CD4-positive, alpha-beta memory T cell (primary cell): ENCODE measurements around the gene OR1I1. TPM values are rescaled to one million over a fixed set of nuclear protein-coding genes. Genes with fewer than 3 reads are reported as not detected.
"Not testable (repeated sequence)": the region's sequence is repeated elsewhere in the genome, so short reads cannot be mapped to it uniquely, and the experiment has no call there.

ENCODE experiments used
- CTCF ChIA-PET: fragments of 350-600 bp; sonication (Branson Sonifier 250); formaldehyde crosslinking; loops from one replicate; lab custom pipeline; 2021; ENCODE audit warnings: inconsistent platforms; ENCODE audit not compliant: partially characterized antibody; lab: Charles Lee
- POLR2A ChIA-PET: fragments of 350-600 bp; sonication (Branson Sonifier 250); formaldehyde crosslinking; loops from one replicate; lab custom pipeline; 2021; ENCODE audit not compliant: partially characterized antibody; lab: Charles Lee
- DNase-seq, 5 donors: peaks; one replicate each; pipeline versions ENCODE4 v3.0.0 to v3.0.0-alpha.2; 2020 to 2022; ENCODE audit warnings: mixed read lengths in 1 of 5
- H3K27ac ChIP-seq: one replicate; pipeline ENCODE4 v1.7.0; 2013; ENCODE audit warnings: low read depth, low read length
- H3K27me3 ChIP-seq: 2 replicates; pipeline ENCODE4 v1.7.0; 2013; ENCODE audit warnings: mild to moderate bottlenecking, low read length, moderate library complexity; ENCODE audit not compliant: insufficient read depth
- H3K36me3 ChIP-seq: 2 replicates; pipeline ENCODE4 v1.7.0; 2013; ENCODE audit warnings: mild to moderate bottlenecking, low read length, moderate library complexity; ENCODE audit not compliant: insufficient read depth
- H3K4me1 ChIP-seq: 2 replicates; pipeline ENCODE4 v1.7.0; 2013; ENCODE audit warnings: mild to moderate bottlenecking, low read length, moderate library complexity; ENCODE audit not compliant: insufficient read depth
- H3K4me3 ChIP-seq, 2 donors: one replicate each; pipeline ENCODE4 v1.7.0; 2013; ENCODE audit warnings: low read length in 2 of 2, mild to moderate bottlenecking in 1 of 2
- H3K9me3 ChIP-seq, 2 donors: one replicate each; pipeline ENCODE4 v1.7.0; 2013; ENCODE audit warnings: low read length in 2 of 2, control low read depth in 1 of 2; ENCODE audit not compliant: control insufficient read depth in 1 of 2
- H3K27ac Mint-ChIP-seq, 7 donors: one replicate each; pipeline ENCODE4 v1.8.0; 2020 to 2021; ENCODE audit warnings: mixed read lengths in 7 of 7, mild to moderate bottlenecking in 6 of 7, inconsistent platforms in 3 of 7, moderate library complexity in 3 of 7
- H3K27me3 Mint-ChIP-seq, 2 donors: one replicate each; pipeline ENCODE4 v1.8.0; 2020 to 2021; ENCODE audit warnings: mixed read lengths in 2 of 2
- H3K36me3 Mint-ChIP-seq, 2 donors: one replicate each; pipeline ENCODE4 v1.8.0; 2020 to 2021; ENCODE audit warnings: mixed read lengths in 2 of 2, inconsistent platforms in 1 of 2, mild to moderate bottlenecking in 1 of 2
- H3K4me1 Mint-ChIP-seq, 4 donors: one replicate each; pipeline ENCODE4 v1.8.0; 2020 to 2021; ENCODE audit warnings: mixed read lengths in 4 of 4, mild to moderate bottlenecking in 1 of 4
- H3K4me3 Mint-ChIP-seq, 8 donors: one replicate each; pipeline ENCODE4 v1.8.0; 2020 to 2021; ENCODE audit warnings: mixed read lengths in 8 of 8, mild to moderate bottlenecking in 7 of 8, moderate library complexity in 6 of 8, inconsistent platforms in 3 of 8
- H3K9me3 Mint-ChIP-seq, 8 donors: one replicate each; pipeline ENCODE4 v1.8.0; 2020 to 2021; ENCODE audit warnings: mixed read lengths in 8 of 8, mild to moderate bottlenecking in 5 of 8, inconsistent platforms in 3 of 8, moderate library complexity in 1 of 8
- intact Hi-C: fragments of 100-400 bp; cut with micrococcal nuclease; formaldehyde crosslinking; loops from one replicate; pipeline ENCODE4 v1.15.1; 2023
- polyA plus RNA-seq, 2 donors: library from polyadenylated mRNA; unstranded; fragments of 300-500 nt; fragmentation: Illumina TruSeq; gene quantifications; one replicate each; pipeline ENCODE4 v1.2.3, GENCODE V29; 2021
- total RNA-seq, 2 experiments: library from RNA; stranded (reverse); gene quantifications; one replicate each; pipeline ENCODE4 v1.2.3, GENCODE V29; 2021

The OR1I1 gene
- total and polyA plus RNA-seq, 4 experiments from 2014 or later: not detected

GRCh38 chr19:15074371-15074770 lies 7.6 kb upstream of the OR1I1 start:
- Mint-ChIP-seq H3K4me1 (no peaks in the 10 kb centered on the region), H3K27me3 (peaks cover 4 to 17% of the 10 kb centered on the region in 2 donors), H3K4me3 (no peak overlapping the region), H3K9me3 (no peaks in the 10 kb centered on the region), H3K27ac (no peak overlapping the region), H3K36me3 (peaks cover 0 to 3% of the 10 kb centered on the region in 2 donors)
- no peaks in the 10 kb centered on the region for H3K9me3 ChIP-seq
- ChIA-PET POLR2A (no interaction called here), CTCF (interaction anchor here (0.9 kb wide), 1 partner anchor 17 kb away, joined by 3 read pairs; no protein-coding TSS in a partner anchor)
- no peaks in the 10 kb centered on the region for H3K36me3 ChIP-seq
- no peak for DNase-seq
- no peak overlapping the region for H3K27ac ChIP-seq
- H3K4me1 ChIP-seq: no peaks in the 10 kb centered on the region
- intact Hi-C loops: no loop called here
- no peaks in the 10 kb centered on the region for H3K27me3 ChIP-seq
- H3K4me3 ChIP-seq: no peak overlapping the region

- ChIA-PET POLR2A (no interaction called here), CTCF (no interaction called here)
- H3K36me3 Mint-ChIP-seq: no peaks in the 10 kb centered on the region
- intact Hi-C loops: no loop called here
- DNase-seq: no peak
- Histone ChIP-seq H3K4me1 (no peaks in the 10 kb centered on the region), H3K9me3 (no peaks in the 10 kb centered on the region), H3K36me3 (no peaks in the 10 kb centered on the region), H3K4me3 (no peak overlapping the region), H3K27ac (no peak overlapping the region), H3K27me3 (no peaks in the 10 kb centered on the region)
- no peak overlapping the region for H3K27ac Mint-ChIP-seq
- no peaks in the 10 kb centered on the region for H3K4me1 Mint-ChIP-seq
- peaks cover 4 to 13% of the 10 kb centered on the region in 2 donors for H3K27me3 Mint-ChIP-seq
- H3K9me3 Mint-ChIP-seq: no peaks in the 10 kb centered on the region
- H3K4me3 Mint-ChIP-seq: no peak overlapping the region
Observed at GRCh38 chr19:15075806-15076205, 6.2 kb upstream of the OR1I1 start.

GRCh38 chr19:15080002-15080401 lies 2.0 kb upstream of the OR1I1 start:
- H3K27ac Mint-ChIP-seq, H3K9me3 ChIP-seq, H3K27ac ChIP-seq, intact Hi-C loops, H3K4me3 ChIP-seq, DNase-seq, H3K36me3 Mint-ChIP-seq, H3K36me3 ChIP-seq, H3K4me1 Mint-ChIP-seq, H3K4me3 Mint-ChIP-seq, H3K4me1 ChIP-seq, POLR2A ChIA-PET, CTCF ChIA-PET, H3K27me3 ChIP-seq, H3K9me3 Mint-ChIP-seq: not testable (repeated sequence)
- H3K27me3 Mint-ChIP-seq: peaks cover 10 to 15% of the 10 kb centered on the region in 2 donors

GRCh38 chr19:15087182-15087581 lies 5.2 kb downstream of the OR1I1 start:
- Histone ChIP-seq H3K27me3 (no peaks in the 10 kb centered on the region), H3K36me3 (no peaks in the 10 kb centered on the region), H3K4me3 (no peak overlapping the region), H3K9me3 (no peaks in the 10 kb centered on the region), H3K4me1 (peaks cover 4% of the 10 kb centered on the region), H3K27ac (no peak overlapping the region)
- H3K4me1 Mint-ChIP-seq: peaks cover 0 to 3% (median 3%) of the 10 kb centered on the region in 4 donors
- no peak for DNase-seq
- H3K36me3 Mint-ChIP-seq: no peaks in the 10 kb centered on the region
- no peak overlapping the region for H3K27ac Mint-ChIP-seq
- peaks cover 11 to 25% of the 10 kb centered on the region in 2 donors for H3K27me3 Mint-ChIP-seq
- ChIA-PET POLR2A (no interaction called here), CTCF (interaction anchor here (1.2 kb wide), 1 partner anchor 63 kb away, joined by 3 read pairs; no protein-coding TSS in a partner anchor)
- H3K4me3 Mint-ChIP-seq: no peak overlapping the region
- peaks cover 0 to 1% (median 0%) of the 10 kb centered on the region in 8 donors for H3K9me3 Mint-ChIP-seq
- intact Hi-C loops: no loop called here

- DNase-seq: peak; percentile 56 to 67 (median 65)
- Mint-ChIP-seq H3K27me3 (peaks cover 5 to 8% of the 10 kb centered on the region in 2 donors), H3K36me3 (no peaks in the 10 kb centered on the region), H3K4me3 (peak overlapping the region in 1 of 8 donors; percentile 8), H3K9me3 (peaks cover 0 to 1% (median 0%) of the 10 kb centered on the region in 8 donors), H3K4me1 (peaks cover 0 to 4% (median 3%) of the 10 kb centered on the region in 4 donors), H3K27ac (peak overlapping the region in 2 of 7 donors; percentile 63 to 65)
- H3K4me3 ChIP-seq: no peak overlapping the region
- H3K27me3 ChIP-seq: no peaks in the 10 kb centered on the region
- no peak overlapping the region for H3K27ac ChIP-seq
- H3K4me1 ChIP-seq: peaks cover 6% of the 10 kb centered on the region
- no peaks in the 10 kb centered on the region for H3K36me3 ChIP-seq
- H3K9me3 ChIP-seq: no peaks in the 10 kb centered on the region
- intact Hi-C loops: loop anchor here (1.0 to 2.0 kb wide), 3 partner anchors 58 to 464 kb away; partner anchors contain the start of gene AKAP8L
- ChIA-PET CTCF (interaction anchor here (0.6 to 3.5 kb wide), 22 partner anchors 8 to 1297 kb away, joined by 3 to 82 read pairs (median 4); partner anchors contain the start of gene AKAP8L), POLR2A (interaction anchor here (0.9 to 1.1 kb wide), 2 partner anchors 8 to 327 kb away, joined by 3 to 4 read pairs; partner anchors contain the start of gene AKAP8L)
Observed at GRCh38 chr19:15091918-15092753, 10.1 kb downstream of the OR1I1 start.

- intact Hi-C loops: loop anchor here (2.0 kb wide), 1 partner anchor 326 kb away; the partner anchor contains the start of gene AKAP8L
- H3K27ac Mint-ChIP-seq: no peak overlapping the region
- Histone ChIP-seq H3K27ac (no peak overlapping the region), H3K4me3 (no peak overlapping the region), H3K4me1 (peaks cover 6% of the 10 kb centered on the region), H3K36me3 (no peaks in the 10 kb centered on the region), H3K27me3 (no peaks in the 10 kb centered on the region), H3K9me3 (no peaks in the 10 kb centered on the region)
- no peaks in the 10 kb centered on the region for H3K9me3 Mint-ChIP-seq
- H3K27me3 Mint-ChIP-seq: peaks cover 3% of the 10 kb centered on the region in 2 donors
- POLR2A ChIA-PET: no interaction called here
- CTCF ChIA-PET: interaction anchor here (0.9 to 3.5 kb wide), 11 partner anchors 8 to 468 kb away, joined by 3 to 82 read pairs (median 5); partner anchors contain the start of gene AKAP8L
- no peak overlapping the region for H3K4me3 Mint-ChIP-seq
- peaks cover 0 to 4% (median 3%) of the 10 kb centered on the region in 4 donors for H3K4me1 Mint-ChIP-seq
- H3K36me3 Mint-ChIP-seq: no peaks in the 10 kb centered on the region
- no peak for DNase-seq
Observed at GRCh38 chr19:15093001-15093400, 11.0 kb downstream of the OR1I1 start.

- Histone ChIP-seq H3K27ac (no peak overlapping the region), H3K9me3 (no peaks in the 10 kb centered on the region), H3K36me3 (no peaks in the 10 kb centered on the region), H3K4me3 (no peak overlapping the region), H3K27me3 (no peaks in the 10 kb centered on the region), H3K4me1 (peaks cover 6% of the 10 kb centered on the region)
- Mint-ChIP-seq H3K36me3 (no peaks in the 10 kb centered on the region), H3K4me1 (peaks cover 0 to 4% (median 3%) of the 10 kb centered on the region in 4 donors), H3K27me3 (peaks cover 3 to 8% of the 10 kb centered on the region in 2 donors), H3K27ac (no peak overlapping the region), H3K4me3 (no peak overlapping the region), H3K9me3 (peaks cover 0 to under 1% (median 0%) of the 10 kb centered on the region in 8 donors)
- POLR2A ChIA-PET: no interaction called here
- no peak for DNase-seq
- intact Hi-C loops: no loop called here
- CTCF ChIA-PET: interaction anchor here (0.7 to 1.1 kb wide), 2 partner anchors 55 to 236 kb away, joined by 4 to 5 read pairs; partner anchors contain the start of gene BRD4
Observed at GRCh38 chr19:15096223-15096622, 14.2 kb downstream of the OR1I1 start.
